Measurements from ENCODE around the gene TBC1D21. TPM values are rescaled to one million over a fixed set of nuclear protein-coding genes. Genes with fewer than 3 reads are reported as not detected.

TBC1D21 gene
- total RNA-seq, 1 donor: not detected

- no peak for TF ChIP-seq CTCF (IDR thresholded peaks at IDR 0.05; ENCODE audit: insufficient read depth, low read length)
- no peak for DNase-seq (ENCODE audit: low read depth)
- no peak overlapping the region for H3K4me3 ChIP-seq (ENCODE audit: low read depth, low read length)
Measured at GRCh38 chr15:73857193-73857920, 16.0 kb upstream of the TBC1D21 start.

- no peak for DNase-seq (ENCODE audit: low read depth)
- H3K4me3 ChIP-seq (ENCODE audit: low read depth, low read length): no peak overlapping the region
- TF ChIP-seq CTCF (IDR thresholded peaks at IDR 0.05; ENCODE audit: insufficient read depth, low read length): no peak
Measured at GRCh38 chr15:73858062-73858461, 15.3 kb upstream of the TBC1D21 start.

- TF ChIP-seq CTCF (IDR thresholded peaks at IDR 0.05; ENCODE audit: insufficient read depth, low read length): no peak
- no peak for DNase-seq (ENCODE audit: low read depth)
- no peak overlapping the region for H3K4me3 ChIP-seq (ENCODE audit: low read depth, low read length)
Measured at GRCh38 chr15:73862276-73862675, 11.1 kb upstream of the TBC1D21 start.

- TF ChIP-seq CTCF (IDR thresholded peaks at IDR 0.05; ENCODE audit: insufficient read depth, low read length): no peak
- H3K4me3 ChIP-seq (ENCODE audit: low read depth, low read length): no peak overlapping the region
- no peak for DNase-seq (ENCODE audit: low read depth)
Measured at GRCh38 chr15:73865379-73865778, 8.0 kb upstream of the TBC1D21 start.

- DNase-seq (ENCODE audit: low read depth): no peak
- no peak overlapping the region for H3K4me3 ChIP-seq (ENCODE audit: low read depth, low read length)
- TF ChIP-seq CTCF (IDR thresholded peaks at IDR 0.05; ENCODE audit: insufficient read depth, low read length): no peak
Measured at GRCh38 chr15:73865904-73866303, 7.5 kb upstream of the TBC1D21 start.

- no peak overlapping the region for H3K4me3 ChIP-seq (ENCODE audit: low read depth, low read length)
- no peak for TF ChIP-seq CTCF (IDR thresholded peaks at IDR 0.05; ENCODE audit: insufficient read depth, low read length)
- DNase-seq (ENCODE audit: low read depth): no peak
Measured at GRCh38 chr15:73866481-73866880, 6.9 kb upstream of the TBC1D21 start.

Measured in fibroblast of the aortic adventitia (primary cell).